Measurements from ENCODE around the gene MAP2K3.

DNA sequence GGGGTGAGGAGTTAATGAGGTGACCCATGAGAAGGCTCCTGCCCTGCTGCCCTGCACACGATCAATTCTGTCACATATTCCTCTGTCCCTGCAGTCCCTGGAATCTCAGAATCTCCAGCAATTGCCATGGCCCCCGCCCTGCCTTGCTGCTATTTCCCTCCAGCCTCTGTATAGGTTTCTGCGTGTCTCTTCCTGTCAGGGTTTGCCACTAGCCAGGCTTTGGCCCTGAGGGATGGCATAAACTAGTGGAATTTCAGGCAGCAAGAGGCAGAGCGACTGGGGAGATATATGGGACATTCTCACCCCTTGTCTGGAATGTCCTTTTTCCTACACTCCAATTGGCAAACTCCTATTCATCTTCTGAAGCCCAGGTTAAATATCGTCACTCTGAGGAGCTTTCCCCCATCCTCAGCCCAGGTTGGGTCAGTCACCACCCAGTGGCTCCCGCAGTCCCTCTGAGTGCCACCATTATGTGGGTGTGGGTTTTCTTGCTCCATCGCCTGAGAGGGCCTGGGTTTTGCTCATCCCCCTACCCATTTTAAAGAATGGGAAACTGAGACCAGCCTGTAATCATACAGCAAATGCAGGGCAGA, 15.8 kb upstream of the MAP2K3 start:
- TF ChIP-seq, protein P1, sequence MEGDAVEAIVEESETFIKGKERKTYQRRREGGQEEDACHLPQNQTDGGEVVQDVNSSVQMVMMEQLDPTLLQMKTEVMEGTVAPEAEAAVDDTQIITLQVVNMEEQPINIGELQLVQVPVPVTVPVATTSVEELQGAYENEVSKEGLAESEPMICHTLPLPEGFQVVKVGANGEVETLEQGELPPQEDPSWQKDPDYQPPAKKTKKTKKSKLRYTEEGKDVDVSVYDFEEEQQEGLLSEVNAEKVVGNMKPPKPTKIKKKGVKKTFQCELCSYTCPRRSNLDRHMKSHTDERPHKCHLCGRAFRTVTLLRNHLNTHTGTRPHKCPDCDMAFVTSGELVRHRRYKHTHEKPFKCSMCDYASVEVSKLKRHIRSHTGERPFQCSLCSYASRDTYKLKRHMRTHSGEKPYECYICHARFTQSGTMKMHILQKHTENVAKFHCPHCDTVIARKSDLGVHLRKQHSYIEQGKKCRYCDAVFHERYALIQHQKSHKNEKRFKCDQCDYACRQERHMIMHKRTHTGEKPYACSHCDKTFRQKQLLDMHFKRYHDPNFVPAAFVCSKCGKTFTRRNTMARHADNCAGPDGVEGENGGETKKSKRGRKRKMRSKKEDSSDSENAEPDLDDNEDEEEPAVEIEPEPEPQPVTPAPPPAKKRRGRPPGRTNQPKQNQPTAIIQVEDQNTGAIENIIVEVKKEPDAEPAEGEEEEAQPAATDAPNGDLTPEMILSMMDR (optimal IDR thresholded peaks at IDR 0.05 in 1 of 3, IDR thresholded peaks at IDR 0.05 in 1 of 3, conservative IDR thresholded peaks at IDR 0.05 in 1 of 3; ENCODE audit: extremely low read depth in 1 of 3, insufficient read depth in 2 of 3, low read length in 3 of 3) = no peak
- TF ChIP-seq EZH2 (IDR thresholded peaks at IDR 0.05; ENCODE audit: low read length) = no peak
